NCI-H2107 treated with DMSO at 0.1 percent for 48 hours (cell line): Measurements from ENCODE around the gene SPG7.
A peak's percentile ranks its signal among the peaks of the same experiment; 100 is the strongest.

Experiments
- DNase-seq: peaks from one replicate; lab custom pipeline; 2025; ENCODE audit not compliant: unreplicated experiment; lab: John Stamatoyannopoulos, UW

SPG7 gene

GRCh38 chr16:89545044-89545830 is 37.0 kb downstream of the SPG7 start:
- DNase-seq: no peak

GRCh38 chr16:89545831-89546574 is 37.8 kb downstream of the SPG7 start:
- DNase-seq: no peak

GRCh38 chr16:89546781-89547180 is 38.6 kb downstream of the SPG7 start:
- no peak for DNase-seq

GRCh38 chr16:89547291-89547690 is 39.1 kb downstream of the SPG7 start:
- DNase-seq: no peak

GRCh38 chr16:89547860-89548259 is 39.7 kb downstream of the SPG7 start:
- DNase-seq: no peak

GRCh38 chr16:89548344-89549006 is 40.3 kb downstream of the SPG7 start:
- no peak for DNase-seq

- no peak for DNase-seq
Measured at GRCh38 chr16:89549007-89549700, 41.0 kb downstream of the SPG7 start.

- DNase-seq: no peak
Measured at GRCh38 chr16:89550421-89551007, 42.3 kb downstream of the SPG7 start.

- DNase-seq: no peak
Measured at GRCh38 chr16:89552329-89552728, 44.1 kb downstream of the SPG7 start.

GRCh38 chr16:89552913-89553312 is 44.7 kb downstream of the SPG7 start:
- DNase-seq: no peak

GRCh38 chr16:89553733-89554132 is 45.5 kb downstream of the SPG7 start:
- no peak for DNase-seq

GRCh38 chr16:89554343-89554742 is 46.1 kb downstream of the SPG7 start:
- no peak for DNase-seq

GRCh38 chr16:89555265-89555664 is 47.1 kb downstream of the SPG7 start:
- DNase-seq: no peak

- no peak for DNase-seq
Measured at GRCh38 chr16:89555780-89556179, 47.6 kb downstream of the SPG7 start.

- peak; percentile 13 for DNase-seq
Measured at GRCh38 chr16:89556750-89557689, 48.8 kb downstream of the SPG7 start.

GRCh38 chr16:89557690-89558490 is 49.7 kb downstream of the SPG7 start:
- DNase-seq: no peak

GRCh38 chr16:89560378-89561141 is 52.4 kb downstream of the SPG7 start, which contains the start of gene RPL13:
Gene RPL13 (plus strand): TSS chr16:89560682. CDS start chr16:89560960, 278 bp downstream.
- peak; percentile 87 for DNase-seq
